Heart left ventricle (tissue), 13 donors: ENCODE results near the gene LAX1.

Experiments used
- CTCF ChIP-seq, 12 donors: fragments of 200-600 bp; sonication (generic) in 4 of 12; IDR thresholded peaks; one replicate each; pipeline versions ENCODE4 v1.5.0 to v1.8.0; 2018 to 2022; ENCODE audit warnings: antibody characterized with exemption in 12 of 12, mild to moderate bottlenecking in 5 of 12
- POLR2A ChIP-seq, 2 donors: fragments of 450-650 bp; IDR thresholded peaks; one replicate each; pipeline ENCODE4 v1.6.1; 2017; ENCODE audit warnings: antibody characterized with exemption in 2 of 2, mild to moderate bottlenecking in 2 of 2, moderate library complexity in 2 of 2
- donor health status: ischemic (EF 13 %, LVEDD 7.1; RV severe dilation, severe dysfunction).
- donor health status: DM: no; HTN: yes; CAD: no.
- donor health status: DM: no; HTN: no; CAD: no.
- donor health status: ischemic (EF 25% LVEDD 6.9; RV normal size, moderate dysfunction).
- donor health status: ischemic (EF 25% LVEDD 5.7; RV mildly dilated, moderate dysfunction).
- donor health status: ischemic (EF 35%, LVEDD 5.7; RV mildly dilated, moderate dysfunction).
- donor health status: nonischemic (EF 11% LVEDD 7.7; RV severe dilation, severe dysfunction).
- donor health status: DM: yes; HTN: yes; CAD: no.
- donor health status: PGD.
- donor health status: ischemic (EF 29% LVEDD 5.4; RV normal size, mild dysfunction).
- donor health status: nonischemic (EF 23%, LVEDD 6.1; RV moderate dilation, normal function).

GRCh38 chr1:203777596-203777995 lies 12.6 kb downstream of the LAX1 start:
- TF ChIP-seq CTCF (IDR thresholded peaks at IDR 0.05) (no peak), POLR2A (IDR thresholded peaks at IDR 0.05) (no peak)
